Measurements from ENCODE around the gene CCDC15.

Gene CCDC15, protein sequence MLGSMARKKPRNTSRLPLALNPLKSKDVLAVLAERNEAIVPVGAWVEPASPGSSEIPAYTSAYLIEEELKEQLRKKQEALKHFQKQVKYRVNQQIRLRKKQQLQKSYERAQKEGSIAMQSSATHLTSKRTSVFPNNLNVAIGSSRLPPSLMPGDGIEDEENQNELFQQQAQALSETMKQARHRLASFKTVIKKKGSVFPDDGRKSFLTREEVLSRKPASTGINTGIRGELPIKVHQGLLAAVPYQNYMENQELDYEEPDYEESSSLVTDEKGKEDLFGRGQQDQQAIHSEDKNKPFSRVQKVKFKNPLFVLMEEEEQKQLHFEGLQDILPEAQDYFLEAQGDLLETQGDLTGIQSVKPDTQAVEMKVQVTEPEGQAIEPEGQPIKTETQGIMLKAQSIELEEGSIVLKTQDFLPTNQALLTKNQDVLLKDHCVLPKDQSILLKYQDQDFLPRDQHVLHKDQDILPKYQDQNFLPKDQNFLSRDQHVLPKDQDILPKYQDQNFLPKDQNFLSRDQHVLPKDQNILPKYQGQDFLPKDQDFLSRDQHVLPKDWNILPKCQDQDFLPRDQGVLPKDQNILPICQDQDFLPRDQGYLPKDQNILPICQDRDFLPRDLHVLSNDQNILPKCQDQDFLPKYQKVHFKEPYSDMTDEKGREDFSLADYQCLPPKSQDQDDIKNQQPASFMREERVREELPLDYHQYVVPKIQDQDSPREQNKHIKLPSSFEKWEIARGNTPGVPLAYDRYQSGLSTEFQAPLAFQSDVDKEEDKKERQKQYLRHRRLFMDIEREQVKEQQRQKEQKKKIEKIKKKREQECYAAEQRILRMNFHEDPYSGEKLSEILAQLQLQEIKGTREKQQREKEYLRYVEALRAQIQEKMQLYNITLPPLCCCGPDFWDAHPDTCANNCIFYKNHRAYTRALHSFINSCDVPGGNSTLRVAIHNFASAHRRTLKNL

GRCh38 chr11:124953753-124954589 is at the start of gene CCDC15:
Gene CCDC15 (plus strand): TSS chr11:124954202. CDS start chr11:124954733, 531 bp downstream.
- peak; percentile 87 to 92 for DNase-seq (ENCODE audit: low read depth in 2 of 2)

DNA sequence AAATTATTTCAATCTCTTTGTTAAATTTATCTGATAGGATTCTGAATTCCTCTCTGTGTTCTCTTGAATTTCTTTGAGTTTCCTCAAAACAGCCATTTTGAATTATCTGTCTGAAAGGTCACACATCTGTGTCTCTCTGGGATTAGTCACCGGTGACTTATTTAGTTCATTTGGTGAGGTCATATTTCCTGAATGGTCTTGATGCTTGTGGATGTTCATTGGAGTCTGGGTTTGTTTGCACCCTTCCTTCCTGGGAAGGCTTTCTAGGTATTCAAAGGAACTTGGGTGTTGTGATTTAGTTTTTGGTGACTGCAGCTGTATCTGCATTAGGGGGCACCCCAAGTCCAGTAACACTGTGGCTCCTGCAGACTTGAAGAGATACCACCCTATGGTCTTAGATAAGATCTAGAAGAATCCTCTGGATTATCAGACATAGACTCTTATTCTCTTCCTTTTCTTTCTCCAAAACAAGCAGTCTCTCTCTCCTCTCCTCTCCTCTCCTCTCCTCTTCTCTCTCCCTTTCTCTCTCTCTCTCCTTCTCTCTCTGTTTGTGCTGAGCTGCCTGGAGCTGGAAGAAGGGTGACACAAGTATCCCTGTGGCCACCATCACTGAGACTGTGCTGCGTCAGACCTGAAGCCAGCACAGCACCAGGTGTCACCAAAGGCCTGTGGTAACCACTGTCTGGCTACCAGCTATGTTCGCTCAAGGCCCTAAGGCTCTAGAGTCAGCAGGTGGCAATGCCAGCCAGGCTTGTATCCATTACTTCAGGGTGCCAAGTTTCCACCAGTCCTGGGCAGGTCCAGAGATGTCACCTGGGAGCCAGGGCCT is 38.2 kb upstream of the CCDC15 start:
- no peak for DNase-seq (ENCODE audit: low read depth in 2 of 2)

DNA sequence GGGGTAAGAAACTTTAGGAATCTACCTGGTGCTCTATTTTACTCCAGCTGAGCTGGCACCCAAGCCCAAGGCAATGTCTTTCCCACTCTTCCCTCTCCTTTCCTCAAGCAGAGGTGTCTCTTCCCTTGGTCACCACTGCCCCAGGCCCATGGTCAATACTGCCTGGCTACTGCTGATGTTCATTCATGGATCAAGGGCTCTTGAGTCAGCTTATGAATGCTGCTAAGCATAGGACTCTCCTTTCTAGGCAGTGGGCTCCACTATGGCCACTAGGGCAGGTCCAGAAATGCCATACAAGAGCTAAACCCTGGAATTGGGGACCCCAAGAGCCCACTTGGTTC is 37.7 kb upstream of the CCDC15 start:
- no peak for DNase-seq (ENCODE audit: low read depth in 2 of 2)

- no peak for DNase-seq (ENCODE audit: low read depth in 2 of 2)
Measured at GRCh38 chr11:124917115-124917637, 36.8 kb upstream of the CCDC15 start.

GRCh38 chr11:124918950-124919349 is 35.1 kb upstream of the CCDC15 start, which contains the start of gene HEPN1:
Gene HEPN1 (plus strand): TSS chr11:124919250.
- DNase-seq (ENCODE audit: low read depth in 2 of 2): no peak

DNA sequence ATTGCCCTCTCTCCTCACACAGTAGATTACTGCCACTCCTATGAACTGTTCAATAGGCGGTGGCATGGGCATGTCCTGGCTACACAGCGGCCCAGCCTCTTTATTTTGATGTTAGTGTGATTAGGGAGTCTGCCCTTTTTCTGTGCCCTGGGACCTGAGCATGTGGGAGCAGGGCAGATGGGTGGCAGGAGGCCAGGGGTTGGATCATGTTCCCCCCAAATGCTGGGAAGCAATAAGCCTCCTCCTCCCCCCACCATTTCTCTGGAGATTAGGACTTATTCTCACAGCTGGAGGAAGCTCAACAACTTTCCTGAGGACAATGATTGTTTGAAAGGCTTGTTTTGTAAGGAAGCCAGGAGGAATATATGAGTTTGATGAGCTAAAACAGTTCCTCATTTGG is 34.1 kb upstream of the CCDC15 start:
- DNase-seq (ENCODE audit: low read depth in 2 of 2): no peak

DNA sequence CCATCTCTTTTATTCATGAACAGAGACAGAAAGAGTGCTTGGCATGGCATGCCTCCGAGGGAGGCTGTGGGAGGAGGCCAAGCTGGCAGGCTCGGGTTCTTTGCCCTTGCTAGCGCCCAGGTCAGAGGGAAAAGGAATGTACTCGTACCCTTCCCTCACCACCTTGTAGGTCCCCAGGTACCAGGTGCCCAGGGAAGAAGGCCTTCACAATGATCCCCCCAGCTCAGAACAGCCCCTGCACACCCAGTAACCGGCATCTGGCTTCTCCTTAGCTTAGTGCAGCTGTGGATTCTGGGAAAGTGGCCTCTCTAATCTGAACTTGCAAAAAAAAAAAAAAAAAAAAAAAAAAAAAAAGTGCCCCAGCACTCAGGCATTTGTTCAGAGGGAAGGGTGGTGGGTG is 33.6 kb upstream of the CCDC15 start:
- no peak for DNase-seq (ENCODE audit: low read depth in 2 of 2)

DNA sequence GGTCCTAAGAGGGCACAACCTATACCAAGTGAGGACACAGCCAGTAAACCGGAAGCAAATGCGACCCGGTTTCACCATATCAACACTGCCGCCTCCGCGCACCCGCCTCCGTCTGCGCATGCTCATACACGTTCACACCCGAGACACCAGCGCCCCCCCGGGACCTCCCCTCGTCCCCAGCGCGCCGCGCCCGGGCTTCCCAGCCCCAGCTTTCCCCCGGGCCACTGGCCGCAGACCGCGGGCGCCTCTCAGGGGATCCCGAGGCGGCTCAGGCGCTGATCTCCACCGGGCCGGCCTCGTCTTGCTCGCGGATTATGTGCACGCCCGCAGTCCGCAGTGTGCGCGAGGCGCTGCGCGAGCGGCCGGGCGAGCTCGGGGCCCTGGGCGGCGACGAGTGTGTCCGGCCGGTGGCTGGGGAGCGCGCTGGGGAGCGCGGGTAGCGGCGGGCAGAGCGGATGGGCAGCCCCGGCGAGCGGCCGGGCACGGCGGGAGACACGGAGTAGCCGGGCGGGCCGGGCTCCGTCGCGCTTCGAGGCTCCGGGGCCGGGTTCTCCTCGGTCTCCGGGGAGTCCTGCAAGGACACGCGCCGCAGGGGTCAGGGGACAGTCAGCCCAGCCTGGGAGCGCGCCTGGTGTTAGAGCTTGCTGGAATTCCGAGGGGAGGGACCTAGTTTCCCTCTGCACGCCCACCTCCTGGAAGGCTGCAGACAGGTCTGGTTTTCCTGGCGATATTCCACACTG is 33.0 kb upstream of the CCDC15 start:
- DNase-seq (ENCODE audit: low read depth in 2 of 2): peak; percentile 62 to 65

GRCh38 chr11:124922831-124923230 is 31.2 kb upstream of the CCDC15 start:
- DNase-seq (ENCODE audit: low read depth in 2 of 2): no peak

DNA sequence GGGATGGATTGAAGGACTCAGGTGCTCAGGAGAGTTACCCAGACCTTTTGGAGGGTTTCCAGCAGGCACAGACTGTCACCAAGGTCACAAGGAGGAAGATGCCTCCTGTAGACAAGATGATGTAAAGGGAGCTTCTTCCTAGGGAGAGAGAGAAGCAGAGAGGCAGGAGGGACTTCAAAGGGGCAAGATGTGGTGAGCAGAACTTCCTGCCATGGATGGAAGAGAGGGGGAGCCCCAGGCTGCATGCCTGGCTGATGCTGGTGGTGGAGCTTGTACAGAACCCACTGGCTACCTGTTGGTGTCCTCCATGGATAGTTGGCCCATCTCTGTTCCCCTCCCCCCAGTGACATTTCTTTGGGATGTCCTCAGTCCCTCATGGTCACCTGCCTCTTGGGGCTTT is 30.7 kb upstream of the CCDC15 start:
- DNase-seq (ENCODE audit: low read depth in 2 of 2): no peak

DNA sequence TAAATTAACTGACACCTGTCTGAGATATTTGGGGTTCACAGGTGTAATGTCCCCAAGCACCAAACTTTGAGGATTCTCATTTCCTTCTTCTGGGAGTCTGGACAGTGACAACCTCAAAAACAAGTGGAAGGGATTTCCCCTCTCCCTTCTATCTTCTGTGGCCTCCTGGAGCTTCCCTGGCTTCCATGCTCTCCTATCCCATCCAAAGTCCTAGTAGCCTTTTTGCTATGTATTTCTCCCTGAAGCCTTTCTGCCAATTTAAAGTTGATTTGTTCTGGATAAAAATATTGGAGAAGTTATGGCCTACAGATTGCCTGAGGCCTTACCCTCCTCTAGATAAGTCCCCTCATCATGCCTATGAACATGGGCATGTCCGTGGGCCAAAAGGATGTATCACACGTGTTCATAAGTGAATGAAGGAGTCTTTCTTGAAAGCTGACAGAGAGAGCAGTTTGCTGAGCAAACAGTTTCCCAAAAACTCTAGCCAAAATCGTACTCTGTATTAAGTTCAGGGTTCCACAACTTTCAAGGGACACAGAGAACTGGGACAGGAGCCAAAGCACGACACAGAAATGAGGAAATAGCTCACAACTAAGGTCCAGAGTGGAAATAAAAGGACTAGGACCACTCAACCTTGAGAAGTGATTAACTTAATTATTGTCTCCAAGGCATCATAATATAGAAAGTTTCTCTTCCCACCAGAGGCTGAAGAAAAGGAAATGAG is 24.9 kb upstream of the CCDC15 start:
- no peak for DNase-seq (ENCODE audit: low read depth in 2 of 2)

DNA sequence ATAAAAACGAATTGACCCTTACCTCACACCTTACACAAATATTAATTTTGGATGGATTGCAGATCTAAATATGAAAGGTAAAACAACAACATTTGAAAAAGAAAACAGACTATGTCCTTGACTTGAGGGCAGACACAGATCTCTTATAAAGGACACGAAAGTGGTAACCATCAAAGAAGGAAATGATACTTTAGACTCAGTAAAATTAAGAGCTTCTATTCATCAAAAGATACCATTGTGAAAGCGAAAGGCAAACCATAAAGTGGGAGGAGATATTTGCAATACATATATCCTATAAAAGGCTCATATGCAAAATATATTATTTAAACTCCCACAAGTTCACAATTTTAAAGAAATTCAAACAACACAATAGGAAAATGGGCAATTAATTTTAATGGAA is 23.2 kb upstream of the CCDC15 start:
- no peak for DNase-seq (ENCODE audit: low read depth in 2 of 2)

GRCh38 chr11:124934862-124935547 is 19.0 kb upstream of the CCDC15 start:
- no peak for DNase-seq (ENCODE audit: low read depth in 2 of 2)

GRCh38 chr11:124935548-124936514 is 18.2 kb upstream of the CCDC15 start, which contains the start of gene HEPACAM:
Gene HEPACAM (minus strand): TSS chr11:124936047. CDS start chr11:124936006, 41 bp downstream.
- no peak for DNase-seq (ENCODE audit: low read depth in 2 of 2)

DNA sequence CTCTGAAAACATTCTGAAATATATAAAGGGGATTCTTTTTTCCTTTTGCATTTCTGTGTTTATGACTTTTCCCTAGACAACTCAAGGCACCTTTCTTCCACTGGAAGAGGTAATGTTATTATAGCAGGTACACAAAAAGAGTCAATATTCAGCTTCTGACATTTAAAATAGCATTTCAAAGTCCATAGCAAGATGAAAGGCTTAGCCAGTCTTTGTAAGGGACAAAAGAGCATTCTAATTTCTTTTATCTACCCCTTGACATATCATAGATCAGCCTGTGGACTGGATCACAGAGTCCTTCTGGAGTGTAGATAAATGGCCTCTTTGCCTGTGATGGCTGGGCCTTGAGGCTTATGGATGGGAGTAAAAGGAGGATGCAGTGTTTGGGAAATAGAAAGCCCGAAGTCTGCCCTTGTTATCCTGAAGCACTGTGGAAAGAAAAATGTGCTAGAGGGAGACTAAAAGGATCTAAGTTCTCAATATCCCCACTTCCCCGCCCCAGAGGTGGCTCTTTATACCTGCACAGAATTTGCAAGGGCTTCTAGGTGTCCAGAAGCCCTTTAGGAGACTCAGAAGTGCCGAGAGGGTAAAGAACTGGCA is 16.6 kb upstream of the CCDC15 start:
- no peak for DNase-seq (ENCODE audit: low read depth in 2 of 2)

DNA sequence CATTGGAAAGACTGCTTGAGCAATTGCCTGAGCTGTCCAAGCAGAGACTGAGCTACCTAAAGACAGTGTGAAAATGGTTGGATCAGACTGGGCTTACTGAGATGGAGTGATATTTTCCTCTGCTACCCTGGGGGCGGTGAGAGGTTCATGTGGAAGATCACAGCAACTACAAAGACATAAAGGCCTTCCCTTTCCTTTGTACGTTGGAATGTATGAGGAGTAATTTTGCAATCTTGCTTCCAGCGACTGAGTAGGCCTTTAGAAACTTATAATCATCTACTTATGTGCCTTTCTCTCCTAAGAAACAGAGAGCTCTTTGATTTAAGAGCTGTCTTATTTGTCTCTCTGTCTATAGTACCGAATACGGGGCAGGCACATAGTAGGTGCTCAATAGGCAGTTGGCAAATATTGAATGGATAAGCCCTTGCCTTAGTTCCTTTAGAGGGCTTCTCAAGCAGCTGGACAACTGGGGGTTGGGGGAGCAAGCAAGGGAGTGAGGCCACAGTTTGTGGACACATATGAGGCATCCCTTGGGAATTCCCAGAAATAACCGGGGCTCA is 15.7 kb upstream of the CCDC15 start:
- no peak for DNase-seq (ENCODE audit: low read depth in 2 of 2)

DNA sequence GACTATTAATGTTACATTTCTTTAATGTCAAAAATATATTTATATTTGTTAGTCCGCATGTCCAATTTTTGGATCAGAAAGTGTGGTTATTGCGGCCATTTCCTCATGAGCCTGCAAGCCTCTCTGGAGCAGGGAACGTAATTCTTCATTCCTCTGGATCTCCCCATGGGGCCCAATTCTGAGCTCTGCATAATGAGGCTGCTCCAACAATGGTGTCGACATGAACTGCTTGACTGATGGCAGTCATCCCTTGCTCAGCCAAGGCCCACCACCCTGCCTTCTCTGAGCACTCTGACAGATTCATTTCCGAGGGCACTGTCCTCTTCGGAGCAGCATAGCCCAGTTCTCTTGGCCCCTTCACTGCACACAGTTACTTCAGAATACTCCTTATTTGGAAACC is 15.0 kb upstream of the CCDC15 start:
- no peak for DNase-seq (ENCODE audit: low read depth in 2 of 2)

All from stimulated activated CD8-positive, alpha-beta memory T cell treated with anti-CD3 and anti-CD28 coated beads, Interleukin-2, amount 100 ng/mL, for 1 hour (primary cell).